HK-2 (cell line): ENCODE data around the gene FTL.
A peak's percentile ranks its signal among the peaks of the same experiment; 100 is the strongest.
"Not testable (repeated sequence)": the region's sequence is repeated elsewhere in the genome, so short reads cannot be mapped to it uniquely, and the experiment has no call there.

Source experiments
- DNase-seq: peaks from one replicate; pipeline ENCODE4 v3.0.0-alpha.2; 2018; ENCODE audit not compliant: unreplicated experiment

FTL gene

DNA sequence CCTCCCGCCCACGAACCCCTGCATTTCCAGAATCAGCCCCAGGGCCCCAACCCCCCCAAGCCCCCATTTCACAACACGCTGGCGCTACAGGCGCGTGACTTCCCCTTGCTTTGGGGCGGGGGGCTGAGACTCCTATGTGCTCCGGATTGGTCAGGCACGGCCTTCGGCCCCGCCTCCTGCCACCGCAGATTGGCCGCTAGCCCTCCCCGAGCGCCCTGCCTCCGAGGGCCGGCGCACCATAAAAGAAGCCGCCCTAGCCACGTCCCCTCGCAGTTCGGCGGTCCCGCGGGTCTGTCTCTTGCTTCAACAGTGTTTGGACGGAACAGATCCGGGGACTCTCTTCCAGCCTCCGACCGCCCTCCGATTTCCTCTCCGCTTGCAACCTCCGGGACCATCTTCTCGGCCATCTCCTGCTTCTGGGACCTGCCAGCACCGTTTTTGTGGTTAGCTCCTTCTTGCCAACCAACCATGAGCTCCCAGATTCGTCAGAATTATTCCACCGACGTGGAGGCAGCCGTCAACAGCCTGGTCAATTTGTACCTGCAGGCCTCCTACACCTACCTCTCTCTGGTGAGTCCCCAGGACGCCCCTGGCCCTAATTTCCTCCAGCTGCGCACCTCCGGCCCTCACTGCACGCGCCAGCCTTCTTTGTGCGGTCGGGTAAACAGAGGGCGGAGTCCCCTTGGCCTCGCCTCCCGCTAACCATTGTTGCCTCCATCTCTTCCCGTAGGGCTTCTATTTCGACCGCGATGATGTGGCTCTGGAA is at the start of gene FTL:
TSS of gene FTL (plus strand) at position 270 of the 766 bp plus-strand sequence. CDS start at position 469, 199 bp downstream.
- peak; percentile 98 for DNase-seq

DNA sequence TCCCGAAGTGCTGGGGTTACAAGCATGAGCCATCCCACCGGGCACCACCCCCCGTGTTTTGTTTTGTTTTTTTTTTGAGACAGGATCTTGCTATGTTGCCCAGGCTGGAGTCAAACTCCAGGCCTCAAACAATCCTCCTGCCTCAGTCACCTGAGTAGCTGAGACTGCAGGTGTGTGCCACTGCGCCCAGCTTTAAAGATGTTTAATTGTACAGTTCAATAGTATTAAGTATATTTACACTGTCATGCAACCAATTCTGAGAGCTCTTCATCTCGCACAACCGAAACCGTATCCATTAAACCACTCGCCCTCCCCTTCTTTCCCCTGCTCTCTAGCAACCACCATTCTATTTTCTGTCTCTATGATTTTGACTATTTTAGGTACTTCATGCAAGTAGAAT is 49.4 kb upstream of the FTL start:
- no peak for DNase-seq

DNA sequence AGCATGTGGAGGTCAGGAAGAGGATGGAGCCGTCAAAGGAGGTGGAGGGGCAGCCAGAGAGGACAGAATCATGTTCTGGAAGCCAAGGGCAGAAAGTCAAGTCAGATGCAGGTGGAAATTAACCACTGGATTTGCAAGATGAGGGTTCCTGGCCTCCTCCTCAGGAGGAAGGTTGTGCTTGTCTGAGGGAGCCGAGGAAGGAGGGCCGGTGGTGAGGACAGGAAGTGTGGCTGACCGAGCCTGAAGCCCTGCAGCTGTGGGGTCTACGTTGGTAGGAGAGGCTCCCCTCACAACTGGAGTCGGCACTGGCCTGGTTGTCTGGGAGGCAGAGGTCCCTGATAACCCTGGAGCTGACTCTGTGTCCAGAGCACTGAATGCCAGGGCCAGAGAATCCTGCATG is 47.0 kb upstream of the FTL start:
- DNase-seq, result no peak

DNA sequence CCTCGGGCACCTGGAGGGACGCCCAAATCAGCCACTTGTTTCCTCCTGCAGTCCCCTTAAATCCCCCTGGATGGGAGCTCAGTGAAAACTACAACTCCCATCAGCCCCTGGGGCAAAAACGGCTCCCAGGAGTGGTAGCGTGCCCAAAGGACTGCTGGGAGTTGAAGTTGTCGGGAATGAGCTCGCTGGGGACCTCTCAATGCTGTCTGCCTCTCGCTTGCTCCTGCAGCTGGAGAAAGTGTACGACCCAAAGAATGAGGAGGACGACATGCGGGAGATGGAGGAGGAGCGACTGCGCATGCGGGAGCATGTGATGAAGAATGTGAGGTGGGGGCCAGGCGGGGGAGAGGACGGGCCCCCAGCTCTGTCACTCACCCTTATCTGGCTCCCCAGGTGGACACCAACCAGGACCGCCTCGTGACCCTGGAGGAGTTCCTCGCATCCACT is 46.3 kb upstream of the FTL start:
- DNase-seq, result peak; percentile 20

DNA sequence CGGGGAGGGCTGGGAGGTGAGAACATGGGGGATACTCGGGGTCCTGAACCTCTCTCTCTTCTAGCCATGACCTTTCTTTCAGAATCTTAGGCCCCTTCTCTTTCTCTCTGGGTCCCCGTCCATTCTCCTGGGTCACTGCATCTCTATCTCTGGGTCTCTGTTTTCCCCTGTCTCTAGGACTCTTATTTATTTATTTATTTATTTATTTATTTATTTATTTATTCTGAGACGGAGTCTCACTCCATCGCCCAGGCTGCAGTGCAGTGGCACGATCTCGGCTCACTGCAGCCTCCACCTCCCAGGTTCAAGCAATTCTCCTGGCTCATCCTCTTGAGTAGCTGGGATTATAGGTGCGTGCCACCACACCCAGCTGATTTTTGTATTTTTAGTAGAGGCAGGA is 45.8 kb upstream of the FTL start:
- DNase-seq, result not testable (repeated sequence)

DNA sequence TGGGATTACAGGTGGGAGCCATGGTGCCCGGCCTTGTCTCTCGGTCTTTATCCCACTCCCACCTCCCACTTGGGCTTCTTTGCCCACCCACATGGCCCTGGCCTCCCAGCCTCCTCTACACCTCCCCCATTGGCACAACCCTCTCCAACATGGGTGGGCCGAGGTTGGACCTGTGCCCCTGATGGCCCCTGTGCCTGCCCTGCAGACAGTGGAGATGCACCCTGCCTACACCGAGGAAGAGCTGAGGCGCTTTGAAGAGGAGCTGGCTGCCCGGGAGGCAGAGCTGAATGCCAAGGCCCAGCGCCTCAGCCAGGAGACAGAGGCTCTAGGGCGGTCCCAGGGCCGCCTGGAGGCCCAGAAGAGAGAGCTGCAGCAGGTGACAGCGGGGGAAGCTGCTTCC is 44.2 kb upstream of the FTL start:
- no peak for DNase-seq

DNA sequence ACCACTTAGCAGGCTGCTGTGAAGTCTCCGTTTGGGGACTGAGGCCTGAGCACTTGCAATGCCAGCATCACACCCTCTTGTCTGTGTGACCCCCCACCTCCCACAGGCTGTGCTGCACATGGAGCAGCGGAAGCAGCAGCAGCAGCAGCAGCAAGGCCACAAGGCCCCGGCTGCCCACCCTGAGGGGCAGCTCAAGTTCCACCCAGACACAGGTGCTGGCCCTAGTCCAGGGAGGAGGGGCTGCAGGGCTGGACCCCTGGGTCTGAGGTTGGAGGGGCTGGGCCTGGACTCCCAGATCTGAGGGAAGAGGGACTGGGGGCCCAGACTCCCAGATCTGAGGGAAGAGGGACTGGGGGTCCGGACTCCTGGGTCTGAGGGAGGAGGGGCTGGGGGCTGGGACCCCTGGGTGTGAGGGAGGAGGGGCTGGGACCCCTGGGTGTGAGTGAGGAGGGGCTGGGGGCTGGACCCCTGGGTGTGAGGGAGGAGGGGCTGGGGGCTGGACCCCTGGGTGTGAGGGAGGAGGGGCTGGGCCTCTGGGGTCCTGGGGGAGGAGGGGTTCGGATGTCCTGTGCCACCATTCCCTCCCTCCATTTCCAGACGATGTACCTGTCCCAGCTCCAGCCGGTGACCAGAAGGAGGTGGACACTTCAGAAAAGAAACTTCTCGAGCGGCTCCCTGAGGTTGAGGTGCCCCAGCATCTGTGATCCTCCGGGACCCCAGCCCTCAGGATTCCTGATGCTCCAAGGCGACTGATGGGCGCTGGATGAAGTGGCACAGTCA is 43.2 kb upstream of the FTL start:
- no peak for DNase-seq

DNA sequence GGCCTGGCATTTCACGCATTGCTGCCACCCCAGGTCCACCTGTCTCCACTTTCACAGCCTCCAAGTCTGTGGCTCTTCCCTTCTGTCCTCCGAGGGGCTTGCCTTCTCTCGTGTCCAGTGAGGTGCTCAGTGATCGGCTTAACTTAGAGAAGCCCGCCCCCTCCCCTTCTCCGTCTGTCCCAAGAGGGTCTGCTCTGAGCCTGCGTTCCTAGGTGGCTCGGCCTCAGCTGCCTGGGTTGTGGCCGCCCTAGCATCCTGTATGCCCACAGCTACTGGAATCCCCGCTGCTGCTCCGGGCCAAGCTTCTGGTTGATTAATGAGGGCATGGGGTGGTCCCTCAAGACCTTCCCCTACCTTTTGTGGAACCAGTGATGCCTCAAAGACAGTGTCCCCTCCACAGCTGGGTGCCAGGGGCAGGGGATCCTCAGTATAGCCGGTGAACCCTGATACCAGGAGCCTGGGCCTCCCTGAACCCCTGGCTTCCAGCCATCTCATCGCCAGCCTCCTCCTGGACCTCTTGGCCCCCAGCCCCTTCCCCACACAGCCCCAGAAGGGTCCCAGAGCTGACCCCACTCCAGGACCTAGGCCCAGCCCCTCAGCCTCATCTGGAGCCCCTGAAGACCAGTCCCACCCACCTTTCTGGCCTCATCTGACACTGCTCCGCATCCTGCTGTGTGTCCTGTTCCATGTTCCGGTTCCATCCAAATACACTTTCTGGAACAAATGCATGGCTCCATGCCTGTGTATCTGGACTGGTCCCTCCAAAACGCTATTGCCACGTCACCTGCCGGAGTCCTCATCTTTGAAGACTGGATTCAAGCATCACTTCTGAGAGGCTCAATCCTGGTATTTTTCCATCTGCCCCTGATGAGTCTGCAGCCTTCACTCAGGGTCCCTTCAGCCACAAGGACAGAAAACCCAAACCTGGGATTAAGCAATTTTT is 42.3 kb upstream of the FTL start:
- DNase-seq, result no peak

DNA sequence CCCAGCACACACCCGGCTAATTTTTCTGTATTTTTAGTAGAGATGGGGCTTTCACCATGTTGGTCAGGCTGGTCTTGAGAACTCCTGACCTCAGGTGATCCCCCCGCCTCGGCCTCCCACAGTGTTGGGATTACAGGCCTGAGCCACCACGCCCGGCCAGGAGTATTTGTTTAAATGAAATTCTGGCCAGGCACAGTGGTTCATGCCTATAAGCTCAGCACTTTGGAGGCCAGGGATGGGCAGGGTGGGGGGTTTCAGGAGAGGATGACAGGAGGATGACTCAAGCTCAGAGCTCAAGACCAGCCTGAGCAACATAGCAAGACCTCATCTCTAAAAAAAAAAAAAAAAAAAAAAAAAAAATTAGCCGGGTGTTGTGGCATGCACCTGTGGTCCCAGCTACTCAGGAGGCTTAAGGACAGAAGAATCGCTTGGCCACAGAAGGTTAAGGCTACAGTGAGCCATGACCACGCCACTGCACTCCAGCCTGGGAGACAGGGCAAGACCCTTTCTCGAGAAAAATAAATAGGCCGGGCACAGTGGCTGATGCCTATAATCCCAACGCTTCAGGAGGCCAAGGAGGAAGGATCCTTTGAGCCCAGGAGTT is 39.8 kb upstream of the FTL start:
- peak; percentile 83 for DNase-seq

DNA sequence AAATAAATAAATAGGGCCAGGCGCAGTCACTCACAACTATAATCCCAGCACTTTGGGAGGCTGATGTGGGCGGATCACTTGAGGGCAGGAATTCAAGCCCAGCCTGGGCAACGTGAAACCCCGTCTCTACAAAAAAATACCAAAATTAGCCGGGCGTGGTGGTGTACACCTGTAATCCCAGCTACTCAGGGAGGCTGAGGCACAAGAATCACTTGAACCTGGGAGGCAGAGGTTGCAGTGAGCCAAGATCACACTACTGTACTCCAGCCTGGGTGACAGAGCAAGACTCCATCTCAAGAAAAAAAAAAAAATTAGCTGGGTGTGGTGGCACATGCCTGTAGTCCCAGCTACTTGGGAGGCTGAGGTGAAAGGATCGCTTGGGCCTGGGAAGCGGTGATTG is 39.2 kb upstream of the FTL start:
- DNase-seq, result not testable (repeated sequence)

DNA sequence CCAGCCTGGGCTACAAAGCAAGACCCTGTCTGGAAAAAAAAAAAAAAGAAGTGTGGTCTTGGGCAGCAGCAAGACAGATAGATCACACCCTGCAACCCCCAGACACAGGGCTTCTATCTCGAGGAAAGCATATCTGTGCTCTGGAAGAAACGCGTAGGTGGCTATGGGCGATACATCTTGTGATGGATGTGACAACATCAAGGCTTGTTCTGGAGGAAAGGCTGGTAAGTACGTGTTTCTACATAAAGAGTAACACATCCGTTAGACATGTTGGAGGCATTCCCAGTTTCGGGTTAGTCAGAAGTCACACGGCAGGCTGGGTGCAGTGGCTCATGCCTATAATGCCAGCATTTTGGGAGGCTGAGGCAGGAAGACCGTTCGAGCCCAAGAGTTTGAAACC is 38.2 kb upstream of the FTL start:
- peak; percentile 69 for DNase-seq

DNA sequence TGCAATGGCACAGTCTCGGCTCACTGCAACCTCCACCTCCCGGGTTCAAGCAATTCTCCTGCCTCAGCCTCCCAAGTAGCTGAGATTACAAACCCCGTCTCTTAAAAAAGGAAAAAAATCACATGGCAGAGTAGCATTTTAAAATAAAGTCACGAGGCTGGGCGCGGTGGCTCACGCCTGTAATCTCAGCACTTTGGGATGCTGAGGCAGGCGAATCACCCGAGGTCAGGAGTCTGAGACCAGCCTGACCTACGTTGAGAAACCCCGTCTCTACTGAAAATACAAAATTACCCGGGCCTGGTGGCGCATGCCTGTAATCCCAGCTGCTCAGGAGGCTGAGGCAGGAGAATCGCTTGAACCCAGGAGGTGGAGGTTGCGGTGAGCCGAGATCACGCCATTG is 37.4 kb upstream of the FTL start:
- not testable (repeated sequence) for DNase-seq

DNA sequence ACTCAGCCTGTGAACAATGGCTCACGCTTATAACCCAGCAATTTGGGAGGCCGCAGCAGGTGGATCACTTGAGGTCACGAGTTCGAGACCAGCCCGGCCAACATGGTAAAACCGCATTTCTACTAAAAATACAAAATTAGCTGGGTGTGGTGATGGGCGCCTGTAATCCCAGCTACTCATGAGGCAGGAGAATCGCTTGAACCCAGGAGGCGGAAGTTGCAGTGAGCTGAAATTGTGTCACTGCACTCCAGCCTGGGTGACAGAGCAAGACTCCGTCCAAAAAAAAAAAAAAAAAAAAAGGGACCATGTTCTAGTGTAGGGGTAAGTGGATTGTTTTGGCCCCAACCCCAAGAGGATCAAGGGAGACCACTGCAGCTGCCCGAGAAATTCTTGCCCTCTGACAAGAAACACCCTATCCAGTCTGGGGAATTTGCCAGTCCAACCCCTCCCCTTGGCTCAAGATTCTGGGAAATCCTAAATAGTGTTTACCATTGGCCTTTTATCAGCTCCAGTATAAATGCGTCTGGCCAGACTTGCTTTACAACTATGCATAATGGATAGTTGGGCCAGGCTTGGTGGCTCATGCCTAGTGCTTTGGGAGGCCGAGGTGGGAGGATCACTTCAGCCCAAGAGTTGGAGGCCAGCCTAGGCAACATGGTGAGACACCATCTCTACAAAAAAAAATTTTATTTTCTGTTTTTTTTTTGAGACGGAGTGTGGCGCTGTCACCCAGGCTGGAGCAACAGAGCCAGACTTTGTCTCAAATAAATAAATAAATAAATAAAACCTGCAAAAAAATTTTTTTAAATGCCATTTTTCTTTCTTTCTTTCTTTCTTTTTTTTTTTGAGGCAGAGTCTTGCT is 36.7 kb upstream of the FTL start:
- DNase-seq, result no peak

DNA sequence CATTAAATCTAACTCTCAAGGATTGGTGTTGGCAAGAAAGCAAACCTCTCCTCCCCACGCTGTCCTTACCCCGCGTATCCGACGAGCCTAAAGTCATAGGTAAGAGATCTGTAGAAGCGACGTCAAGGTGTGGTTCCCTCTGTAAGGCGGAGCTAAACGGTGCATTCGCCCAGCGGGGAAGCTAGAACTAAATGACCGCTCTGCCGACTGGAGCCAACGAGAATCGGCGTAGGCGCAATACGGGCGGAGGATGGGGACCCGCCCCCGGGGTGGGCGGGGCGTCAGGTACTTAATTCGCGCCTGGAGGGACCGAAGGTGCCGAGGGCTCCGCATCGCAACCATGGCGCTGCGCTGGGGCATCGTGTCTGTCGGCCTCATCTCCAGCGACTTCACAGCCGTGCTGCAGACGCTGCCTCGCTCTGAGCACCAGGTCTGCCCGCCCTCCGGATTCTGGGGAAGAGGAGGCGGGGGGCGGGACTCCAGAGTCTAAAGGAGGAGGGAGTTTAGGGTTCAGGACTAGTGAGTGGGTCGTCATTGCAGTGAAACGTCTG is 31.7 kb upstream of the FTL start, which contains the start of gene DHDH:
TSS of gene DHDH (plus strand) at position 318 of the 551 bp plus-strand sequence. CDS start at position 341, 23 bp downstream.
- DNase-seq, result peak; percentile 84

DNA sequence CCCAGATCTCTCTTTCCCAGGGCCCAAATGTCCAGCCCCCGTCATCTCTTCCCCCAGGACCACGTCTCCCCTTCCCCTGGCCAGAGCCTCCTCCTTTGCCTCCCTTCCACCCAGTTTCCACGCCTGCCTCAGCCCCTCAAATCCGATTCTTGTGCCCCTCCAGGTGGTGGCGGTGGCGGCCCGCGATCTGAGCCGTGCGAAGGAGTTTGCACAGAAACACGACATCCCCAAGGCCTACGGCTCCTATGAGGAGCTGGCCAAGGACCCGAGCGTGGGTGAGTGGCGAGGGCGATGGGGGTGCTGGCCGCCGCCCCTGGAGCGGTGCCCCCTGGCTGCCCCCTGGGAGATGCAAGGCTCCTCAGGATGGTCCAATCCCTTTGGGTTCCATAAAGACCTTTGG is 30.3 kb upstream of the FTL start:
- no peak for DNase-seq

DNA sequence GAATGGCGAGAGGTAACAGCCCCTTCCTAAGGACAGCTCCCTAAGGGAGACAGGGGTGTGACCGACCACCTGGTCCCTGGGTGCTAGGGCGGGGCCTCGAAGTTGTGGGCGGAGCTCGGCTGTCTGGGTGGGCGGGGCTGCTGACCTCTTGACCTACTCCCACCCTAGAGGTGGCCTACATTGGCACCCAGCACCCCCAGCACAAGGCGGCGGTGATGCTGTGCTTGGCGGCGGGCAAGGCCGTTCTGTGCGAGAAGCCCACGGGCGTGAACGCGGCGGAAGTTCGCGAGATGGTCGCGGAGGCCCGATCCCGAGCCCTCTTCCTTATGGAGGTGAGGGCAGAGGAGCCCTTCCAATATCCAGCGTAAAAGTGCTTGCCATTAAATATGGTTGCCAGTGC is 29.2 kb upstream of the FTL start:
- no peak for DNase-seq

DNA sequence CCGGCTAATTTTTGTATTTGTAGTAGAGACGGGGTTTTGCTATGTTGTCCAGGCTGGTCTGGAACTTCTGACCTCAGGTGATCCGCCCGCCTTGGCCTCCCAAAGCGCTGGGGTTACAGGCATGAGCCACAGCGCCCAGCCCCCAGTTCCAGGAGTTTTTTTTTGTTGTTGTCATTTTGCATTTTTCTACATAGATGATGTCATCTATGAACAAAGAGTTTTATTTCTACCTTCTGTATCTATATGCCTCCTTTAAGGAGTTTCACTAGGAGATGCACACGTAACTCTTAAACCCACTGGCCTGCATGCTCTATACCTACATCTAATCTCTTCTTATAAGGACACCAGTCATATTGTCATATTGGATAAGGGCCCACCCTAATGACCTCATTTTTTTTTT is 26.9 kb upstream of the FTL start:
- no peak for DNase-seq

DNA sequence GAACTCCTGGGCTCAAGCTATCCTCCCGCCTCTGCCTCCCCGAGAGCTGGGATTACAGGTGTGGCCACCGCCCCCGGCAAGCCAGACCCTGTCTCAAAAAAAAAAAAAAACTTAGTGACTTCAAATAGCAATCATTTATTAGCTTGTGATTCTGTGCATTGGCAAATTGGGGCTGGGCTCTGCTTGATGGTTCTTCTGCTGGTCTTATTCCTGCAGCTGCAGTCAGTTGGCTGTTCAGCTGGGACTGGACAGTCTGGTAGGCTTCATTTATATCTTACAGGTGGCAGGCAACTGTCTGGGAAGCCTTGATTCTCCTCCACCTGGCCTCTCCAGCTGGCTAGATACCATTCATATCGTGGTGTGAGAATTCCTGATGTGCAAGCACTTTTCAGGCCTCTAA is 24.2 kb upstream of the FTL start:
- DNase-seq, result no peak

DNA sequence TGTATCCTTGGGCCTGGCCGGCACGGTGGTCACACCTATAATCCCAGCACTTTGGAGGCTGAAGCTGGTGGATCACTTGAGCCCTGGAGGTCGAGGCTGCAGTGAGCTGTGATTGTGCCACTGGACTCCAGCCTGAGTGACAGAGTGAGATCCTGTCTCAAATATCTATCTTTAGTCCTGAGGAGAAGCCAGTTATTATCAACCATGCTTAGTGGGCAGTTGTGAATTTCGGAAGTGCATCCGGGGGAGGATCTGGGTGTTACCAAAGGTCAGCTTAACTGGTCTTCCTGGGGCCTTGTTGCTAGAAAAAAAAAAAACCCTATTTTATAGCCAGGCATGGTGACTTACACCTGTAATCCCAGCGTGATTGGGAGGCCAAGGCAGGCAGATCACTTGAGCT is 22.0 kb upstream of the FTL start:
- no peak for DNase-seq

DNA sequence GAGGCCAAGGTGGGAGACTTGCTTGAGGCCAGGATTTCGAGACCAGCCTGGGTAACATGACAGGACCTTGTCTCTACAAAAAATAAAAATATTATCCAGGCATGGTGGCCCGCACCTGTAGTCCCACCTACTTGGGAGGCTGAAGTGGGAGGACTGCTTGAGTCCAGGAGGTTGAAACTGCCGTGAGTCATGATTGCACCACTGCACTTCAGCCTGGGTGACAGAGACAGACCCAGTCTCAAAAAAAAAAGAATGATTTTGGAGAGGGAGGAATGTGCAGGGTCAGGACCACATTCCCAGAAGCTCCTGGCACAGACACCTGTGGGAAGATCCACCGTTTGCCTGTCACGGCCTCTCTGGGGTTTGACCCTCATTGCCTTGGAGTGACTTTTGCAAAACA is 19.7 kb upstream of the FTL start:
- no peak for DNase-seq
